Liver (tissue), 9 donors: ENCODE results near the gene ABCB4. TPM values are rescaled to one million over a fixed set of nuclear protein-coding genes. Genes with fewer than 3 reads are reported as not detected.

Experiments
- DNase-seq: peaks from one replicate; pipeline ENCODE4 v3.0.0-alpha.2; 2017; ENCODE audit warnings: low spot score
- H3K27ac ChIP-seq, 2 donors: one replicate each; pipeline ENCODE4 v1.7.0; 2013; ENCODE audit warnings: inconsistent platforms in 2 of 2, low read length in 2 of 2, control low read depth in 1 of 2, low read depth in 1 of 2, mild to moderate bottlenecking in 1 of 2
- H3K27me3 ChIP-seq, 4 donors: one replicate each; pipeline versions ENCODE4 v1.6.1 to v1.7.0; 2013; ENCODE audit warnings: low read length in 3 of 4, inconsistent platforms in 1 of 4, mild to moderate bottlenecking in 1 of 4, moderate library complexity in 1 of 4; ENCODE audit not compliant: control insufficient read depth in 4 of 4, insufficient read depth in 4 of 4
- H3K36me3 ChIP-seq, 4 donors: one replicate each; pipeline versions ENCODE4 v1.6.1 to v1.7.0; 2013; ENCODE audit warnings: low read length in 3 of 4, mild to moderate bottlenecking in 3 of 4, low read depth in 1 of 4, moderate library complexity in 1 of 4; ENCODE audit not compliant: control insufficient read depth in 4 of 4, insufficient read depth in 3 of 4
- H3K4me1 ChIP-seq, 4 donors: one replicate each; pipeline versions ENCODE4 v1.6.1 to v1.7.0; 2013; ENCODE audit warnings: low read length in 3 of 4, mild to moderate bottlenecking in 3 of 4, moderate library complexity in 1 of 4; ENCODE audit not compliant: control insufficient read depth in 4 of 4, insufficient read depth in 4 of 4
- H3K4me3 ChIP-seq, 3 donors: one replicate each; pipeline versions ENCODE4 v1.6.1 to v1.7.0; 2013; ENCODE audit warnings: low read length in 3 of 3, control low read depth in 1 of 3, low read depth in 1 of 3, mild to moderate bottlenecking in 1 of 3
- H3K9ac ChIP-seq, 2 donors: one replicate each; pipeline ENCODE4 v1.7.0; 2013; ENCODE audit warnings: low read length in 2 of 2, mild to moderate bottlenecking in 2 of 2, moderate library complexity in 2 of 2, control low read depth in 1 of 2, low read depth in 1 of 2
- H3K9me3 ChIP-seq, 4 donors: one replicate each; pipeline versions ENCODE4 v1.6.1 to v1.7.0; 2013; ENCODE audit warnings: low read length in 3 of 4; ENCODE audit not compliant: control insufficient read depth in 4 of 4
- EGR1 ChIP-seq, 2 donors: IDR thresholded peaks; 2 replicates each; pipeline ENCODE4 v1.6.1; 2016 to 2018; ENCODE audit warnings: antibody characterized with exemption in 2 of 2, low read depth in 2 of 2
- FOXA1 ChIP-seq: IDR thresholded peaks from 2 replicates; pipeline ENCODE4 v1.6.1; 2016; ENCODE audit warnings: antibody characterized with exemption
- FOXA2 ChIP-seq: IDR thresholded peaks from 2 replicates; pipeline ENCODE4 v1.6.1; 2016; ENCODE audit warnings: antibody characterized with exemption
- GABPA ChIP-seq, 2 donors: IDR thresholded peaks in 1 of 2; conservative IDR thresholded peaks in 1 of 2; 2 replicates each; pipeline ENCODE4 v1.6.1; 2016; ENCODE audit warnings: antibody characterized with exemption in 2 of 2, mild to moderate bottlenecking in 1 of 2, moderate library complexity in 1 of 2
- HNF4A ChIP-seq, 2 donors: conservative IDR thresholded peaks; 2 replicates each; pipeline ENCODE4 v1.6.1; 2016; ENCODE audit warnings: antibody characterized with exemption in 2 of 2, mild to moderate bottlenecking in 2 of 2
- HNF4G ChIP-seq: IDR thresholded peaks from 2 replicates; pipeline ENCODE4 v1.6.1; 2016; ENCODE audit warnings: antibody characterized with exemption
- JUND ChIP-seq, 2 donors: IDR thresholded peaks; 2 replicates each; pipeline ENCODE4 v1.6.1; 2016; ENCODE audit warnings: antibody characterized with exemption in 2 of 2
- NR2F2 ChIP-seq: IDR thresholded peaks from 2 replicates; pipeline ENCODE4 v1.6.1; 2016; ENCODE audit warnings: antibody characterized with exemption
- RAD21 ChIP-seq, 2 donors: IDR thresholded peaks; 2 replicates each; pipeline ENCODE4 v1.6.1; 2016; ENCODE audit warnings: antibody characterized with exemption in 2 of 2, mild to moderate bottlenecking in 2 of 2
- RXRA ChIP-seq, 2 donors: IDR thresholded peaks; 2 replicates each; pipeline ENCODE4 v1.6.1; 2017 to 2018; ENCODE audit warnings: antibody characterized with exemption in 2 of 2, mild to moderate bottlenecking in 1 of 2
- SP1 ChIP-seq: IDR thresholded peaks from 2 replicates; pipeline ENCODE4 v1.6.1; 2018; ENCODE audit warnings: antibody characterized with exemption, mild to moderate bottlenecking
- TAF1 ChIP-seq: conservative IDR thresholded peaks from 2 replicates; pipeline ENCODE4 v1.6.1; 2016; ENCODE audit warnings: antibody characterized with exemption, mild to moderate bottlenecking
- YY1 ChIP-seq: IDR thresholded peaks from 2 replicates; pipeline ENCODE4 v1.6.1; 2016; ENCODE audit warnings: antibody characterized with exemption, mild to moderate bottlenecking
- WGBS: extraction: QIAGEN DNeasy Blood & Tissue Kit; methylation state at CpG from one replicate; pipeline ENCODE4 v1.1.7; 2013; 5-methylcytosine and 5-hydroxymethylcytosine counted together
- polyA plus RNA-seq, 2 donors: library from polyadenylated mRNA; stranded (reverse) in 1 of 2; unstranded in 1 of 2; fragments of 200-250 nt in 1 of 2; fragments of >200 nt in 1 of 2; fragmentation: Nextera tagmentation in 1 of 2; extraction: Ambion mirVana in 1 of 2; gene quantifications; one replicate each; pipeline versions ENCODE4 v1.2.1 to v1.2.3, GENCODE V29; 2013 to 2015
- total RNA-seq, 2 donors: library from RNA; depleted of rRNA; stranded (reverse); fragments of >200 nt; gene quantifications; one replicate each; pipeline ENCODE4 v1.2.3, GENCODE V29; 2014
- TF ChIP-seq, protein P1 (sequence below): IDR thresholded peaks from 2 replicates; pipeline ENCODE4 v1.6.1; 2016; ENCODE audit warnings: antibody characterized with exemption
- TF ChIP-seq, protein P2 (sequence below): IDR thresholded peaks from 2 replicates; pipeline ENCODE4 v1.6.1; 2016; ENCODE audit warnings: antibody characterized with exemption
- TF ChIP-seq, protein P3 (sequence below): fragments of 150-350 bp; IDR thresholded peaks from 2 replicates; pipeline ENCODE4 v1.5.1; 2017; ENCODE audit warnings: improper control_type of control experiment, low read depth, low read length; ENCODE audit not compliant: missing input control
- TF ChIP-seq, protein P4 (sequence below): IDR thresholded peaks from 2 replicates; pipeline ENCODE4 v1.6.1; 2016; ENCODE audit warnings: antibody characterized with exemption
- TF ChIP-seq, protein P5 (sequence below): IDR thresholded peaks from 2 replicates; pipeline ENCODE4 v1.6.1; 2016; ENCODE audit warnings: antibody characterized with exemption, mild to moderate bottlenecking
- donor health status: healthy.
- donor health status: healthy.
- donor health status: healthy.
- donor health status: healthy.
- donor health status: healthy.

The ABCB4 gene
- total and polyA plus RNA-seq, 4 donors: 6.7 to 409 (median 77.6) TPM

DNA sequence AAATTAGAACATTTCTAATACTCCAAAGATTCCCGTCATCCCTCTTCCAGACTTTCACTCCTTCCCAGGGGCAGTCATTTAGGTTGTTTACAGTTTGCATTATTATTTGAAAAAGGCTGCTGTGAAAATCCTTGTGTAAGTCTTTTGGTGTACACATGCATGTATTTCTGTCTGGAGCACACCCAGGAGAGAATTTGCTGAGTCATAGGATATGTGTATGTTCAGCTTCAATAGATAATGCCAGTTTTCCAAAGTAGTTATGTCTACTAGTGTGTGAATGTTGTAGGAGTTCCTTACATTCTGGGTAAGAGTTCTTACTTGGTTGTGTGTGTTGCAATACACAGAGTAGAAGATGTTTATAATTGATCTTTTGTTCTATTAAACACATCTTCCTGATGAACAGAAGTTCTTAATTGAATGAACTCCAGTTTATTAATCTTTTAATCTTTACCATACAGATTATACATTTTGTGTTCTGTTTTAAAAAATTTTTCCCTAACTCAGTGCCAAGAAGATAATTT, 104.8 kb downstream of the ABCB4 start:
- TF ChIP-seq, protein P1, sequence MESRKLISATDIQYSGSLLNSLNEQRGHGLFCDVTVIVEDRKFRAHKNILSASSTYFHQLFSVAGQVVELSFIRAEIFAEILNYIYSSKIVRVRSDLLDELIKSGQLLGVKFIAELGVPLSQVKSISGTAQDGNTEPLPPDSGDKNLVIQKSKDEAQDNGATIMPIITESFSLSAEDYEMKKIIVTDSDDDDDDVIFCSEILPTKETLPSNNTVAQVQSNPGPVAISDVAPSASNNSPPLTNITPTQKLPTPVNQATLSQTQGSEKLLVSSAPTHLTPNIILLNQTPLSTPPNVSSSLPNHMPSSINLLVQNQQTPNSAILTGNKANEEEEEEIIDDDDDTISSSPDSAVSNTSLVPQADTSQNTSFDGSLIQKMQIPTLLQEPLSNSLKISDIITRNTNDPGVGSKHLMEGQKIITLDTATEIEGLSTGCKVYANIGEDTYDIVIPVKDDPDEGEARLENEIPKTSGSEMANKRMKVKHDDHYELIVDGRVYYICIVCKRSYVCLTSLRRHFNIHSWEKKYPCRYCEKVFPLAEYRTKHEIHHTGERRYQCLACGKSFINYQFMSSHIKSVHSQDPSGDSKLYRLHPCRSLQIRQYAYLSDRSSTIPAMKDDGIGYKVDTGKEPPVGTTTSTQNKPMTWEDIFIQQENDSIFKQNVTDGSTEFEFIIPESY: no peak
- TF ChIP-seq EGR1 (IDR thresholded peaks at IDR 0.05; ENCODE audit: low read depth in 2 of 2) (no peak), YY1 (no peak), SP1 (no peak), RXRA (IDR thresholded peaks at IDR 0.05) (no peak), TAF1 (no peak), JUND (IDR thresholded peaks at IDR 0.05) (no peak), HNF4A (conservative IDR thresholded peaks at IDR 0.05) (no peak), HNF4G (no peak), RAD21 (IDR thresholded peaks at IDR 0.05) (no peak)
- TF ChIP-seq, protein P2, sequence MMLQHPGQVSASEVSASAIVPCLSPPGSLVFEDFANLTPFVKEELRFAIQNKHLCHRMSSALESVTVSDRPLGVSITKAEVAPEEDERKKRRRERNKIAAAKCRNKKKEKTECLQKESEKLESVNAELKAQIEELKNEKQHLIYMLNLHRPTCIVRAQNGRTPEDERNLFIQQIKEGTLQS: no peak
- peaks cover 0 to 9% (median 0%) of the 10 kb centered on the region in 4 donors for H3K4me1 ChIP-seq
- H3K27me3 ChIP-seq: no peaks in the 10 kb centered on the region
- H3K9me3 ChIP-seq: no peaks in the 10 kb centered on the region
- WGBS: 97% methylated on average over 1 of the region's 1 CpG
- no peak overlapping the region for H3K9ac ChIP-seq
- H3K27ac ChIP-seq: no peak overlapping the region
- DNase-seq: no peak
- H3K4me3 ChIP-seq: no peak overlapping the region
- H3K36me3 ChIP-seq: peaks cover 0 to 23% (median 10%) of the 10 kb centered on the region in 4 donors

DNA sequence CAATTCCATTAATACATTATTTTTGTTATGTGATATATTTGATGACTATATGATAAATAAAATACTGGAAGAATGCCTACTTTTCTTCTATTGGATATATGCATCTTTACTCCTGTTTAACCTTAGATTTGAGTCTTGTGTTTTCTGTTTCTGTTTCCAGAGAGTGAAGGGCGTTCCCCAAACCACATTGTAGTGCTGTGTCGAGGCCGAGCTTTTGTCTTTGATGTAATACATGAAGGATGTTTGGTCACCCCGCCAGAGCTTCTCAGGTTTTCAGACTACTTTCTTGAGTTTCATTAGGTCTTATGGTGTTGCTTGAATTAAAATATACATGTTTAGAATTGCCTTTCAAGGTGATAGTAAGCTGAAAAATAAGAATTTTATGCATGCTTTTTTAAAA, 106.3 kb downstream of the ABCB4 start:
- H3K27me3 ChIP-seq: no peaks in the 10 kb centered on the region
- H3K4me3 ChIP-seq: no peak overlapping the region
- H3K9me3 ChIP-seq: no peaks in the 10 kb centered on the region
- peaks cover 0 to 9% (median 2%) of the 10 kb centered on the region in 4 donors for H3K4me1 ChIP-seq
- no peak overlapping the region for H3K27ac ChIP-seq
- H3K36me3 ChIP-seq: peaks cover 0 to 30% (median 11%) of the 10 kb centered on the region in 4 donors
- 95% methylated on average over 4 of the region's 4 CpGs for WGBS
- DNase-seq: no peak
- H3K9ac ChIP-seq: no peak overlapping the region
- TF ChIP-seq, protein P3, sequence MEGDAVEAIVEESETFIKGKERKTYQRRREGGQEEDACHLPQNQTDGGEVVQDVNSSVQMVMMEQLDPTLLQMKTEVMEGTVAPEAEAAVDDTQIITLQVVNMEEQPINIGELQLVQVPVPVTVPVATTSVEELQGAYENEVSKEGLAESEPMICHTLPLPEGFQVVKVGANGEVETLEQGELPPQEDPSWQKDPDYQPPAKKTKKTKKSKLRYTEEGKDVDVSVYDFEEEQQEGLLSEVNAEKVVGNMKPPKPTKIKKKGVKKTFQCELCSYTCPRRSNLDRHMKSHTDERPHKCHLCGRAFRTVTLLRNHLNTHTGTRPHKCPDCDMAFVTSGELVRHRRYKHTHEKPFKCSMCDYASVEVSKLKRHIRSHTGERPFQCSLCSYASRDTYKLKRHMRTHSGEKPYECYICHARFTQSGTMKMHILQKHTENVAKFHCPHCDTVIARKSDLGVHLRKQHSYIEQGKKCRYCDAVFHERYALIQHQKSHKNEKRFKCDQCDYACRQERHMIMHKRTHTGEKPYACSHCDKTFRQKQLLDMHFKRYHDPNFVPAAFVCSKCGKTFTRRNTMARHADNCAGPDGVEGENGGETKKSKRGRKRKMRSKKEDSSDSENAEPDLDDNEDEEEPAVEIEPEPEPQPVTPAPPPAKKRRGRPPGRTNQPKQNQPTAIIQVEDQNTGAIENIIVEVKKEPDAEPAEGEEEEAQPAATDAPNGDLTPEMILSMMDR: no peak
- TF ChIP-seq HNF4G (no peak), NR2F2 (no peak), FOXA1 (no peak), RAD21 (IDR thresholded peaks at IDR 0.05) (no peak), YY1 (no peak), HNF4A (conservative IDR thresholded peaks at IDR 0.05) (no peak), TAF1 (no peak), GABPA (IDR thresholded peaks at IDR 0.05 in 1 of 2, conservative IDR thresholded peaks at IDR 0.05 in 1 of 2) (no peak), SP1 (no peak), JUND (IDR thresholded peaks at IDR 0.05) (no peak), FOXA2 (no peak), EGR1 (IDR thresholded peaks at IDR 0.05; ENCODE audit: low read depth in 2 of 2) (no peak), RXRA (IDR thresholded peaks at IDR 0.05) (no peak)
- TF ChIP-seq, protein P2: no peak
- TF ChIP-seq, protein P1: no peak
- TF ChIP-seq, protein P4, sequence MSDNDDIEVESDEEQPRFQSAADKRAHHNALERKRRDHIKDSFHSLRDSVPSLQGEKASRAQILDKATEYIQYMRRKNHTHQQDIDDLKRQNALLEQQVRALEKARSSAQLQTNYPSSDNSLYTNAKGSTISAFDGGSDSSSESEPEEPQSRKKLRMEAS: no peak
- TF ChIP-seq, protein P5, sequence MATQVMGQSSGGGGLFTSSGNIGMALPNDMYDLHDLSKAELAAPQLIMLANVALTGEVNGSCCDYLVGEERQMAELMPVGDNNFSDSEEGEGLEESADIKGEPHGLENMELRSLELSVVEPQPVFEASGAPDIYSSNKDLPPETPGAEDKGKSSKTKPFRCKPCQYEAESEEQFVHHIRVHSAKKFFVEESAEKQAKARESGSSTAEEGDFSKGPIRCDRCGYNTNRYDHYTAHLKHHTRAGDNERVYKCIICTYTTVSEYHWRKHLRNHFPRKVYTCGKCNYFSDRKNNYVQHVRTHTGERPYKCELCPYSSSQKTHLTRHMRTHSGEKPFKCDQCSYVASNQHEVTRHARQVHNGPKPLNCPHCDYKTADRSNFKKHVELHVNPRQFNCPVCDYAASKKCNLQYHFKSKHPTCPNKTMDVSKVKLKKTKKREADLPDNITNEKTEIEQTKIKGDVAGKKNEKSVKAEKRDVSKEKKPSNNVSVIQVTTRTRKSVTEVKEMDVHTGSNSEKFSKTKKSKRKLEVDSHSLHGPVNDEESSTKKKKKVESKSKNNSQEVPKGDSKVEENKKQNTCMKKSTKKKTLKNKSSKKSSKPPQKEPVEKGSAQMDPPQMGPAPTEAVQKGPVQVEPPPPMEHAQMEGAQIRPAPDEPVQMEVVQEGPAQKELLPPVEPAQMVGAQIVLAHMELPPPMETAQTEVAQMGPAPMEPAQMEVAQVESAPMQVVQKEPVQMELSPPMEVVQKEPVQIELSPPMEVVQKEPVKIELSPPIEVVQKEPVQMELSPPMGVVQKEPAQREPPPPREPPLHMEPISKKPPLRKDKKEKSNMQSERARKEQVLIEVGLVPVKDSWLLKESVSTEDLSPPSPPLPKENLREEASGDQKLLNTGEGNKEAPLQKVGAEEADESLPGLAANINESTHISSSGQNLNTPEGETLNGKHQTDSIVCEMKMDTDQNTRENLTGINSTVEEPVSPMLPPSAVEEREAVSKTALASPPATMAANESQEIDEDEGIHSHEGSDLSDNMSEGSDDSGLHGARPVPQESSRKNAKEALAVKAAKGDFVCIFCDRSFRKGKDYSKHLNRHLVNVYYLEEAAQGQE: no peak
